ENCODE data around the gene GPC6.
"Not testable (repeated sequence)": the region's sequence is repeated elsewhere in the genome, so short reads cannot be mapped to it uniquely, and the experiment has no call there.

GPC6 gene

DNA sequence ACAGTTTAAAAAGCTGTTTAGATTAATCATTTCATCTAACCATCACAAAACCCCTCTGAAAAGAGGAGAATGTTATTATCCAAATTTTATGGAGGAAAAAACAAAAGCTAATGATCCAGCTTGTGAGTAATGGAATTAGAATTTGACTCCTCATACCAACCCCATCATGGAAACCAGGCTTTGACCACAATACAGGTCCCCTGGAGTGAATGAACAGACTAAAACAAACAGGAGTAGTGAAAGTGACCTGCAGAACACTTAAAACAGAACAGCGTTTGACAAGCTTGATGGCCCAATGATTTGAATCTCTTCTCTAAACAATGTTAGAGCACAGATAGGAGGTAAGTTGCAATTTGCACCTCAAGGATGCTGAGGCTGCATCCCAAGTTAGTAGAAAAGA lies 1022.9 kb downstream of the GPC6 start:
- no peak for DNase-seq (ENCODE audit: low spot score)

DNA sequence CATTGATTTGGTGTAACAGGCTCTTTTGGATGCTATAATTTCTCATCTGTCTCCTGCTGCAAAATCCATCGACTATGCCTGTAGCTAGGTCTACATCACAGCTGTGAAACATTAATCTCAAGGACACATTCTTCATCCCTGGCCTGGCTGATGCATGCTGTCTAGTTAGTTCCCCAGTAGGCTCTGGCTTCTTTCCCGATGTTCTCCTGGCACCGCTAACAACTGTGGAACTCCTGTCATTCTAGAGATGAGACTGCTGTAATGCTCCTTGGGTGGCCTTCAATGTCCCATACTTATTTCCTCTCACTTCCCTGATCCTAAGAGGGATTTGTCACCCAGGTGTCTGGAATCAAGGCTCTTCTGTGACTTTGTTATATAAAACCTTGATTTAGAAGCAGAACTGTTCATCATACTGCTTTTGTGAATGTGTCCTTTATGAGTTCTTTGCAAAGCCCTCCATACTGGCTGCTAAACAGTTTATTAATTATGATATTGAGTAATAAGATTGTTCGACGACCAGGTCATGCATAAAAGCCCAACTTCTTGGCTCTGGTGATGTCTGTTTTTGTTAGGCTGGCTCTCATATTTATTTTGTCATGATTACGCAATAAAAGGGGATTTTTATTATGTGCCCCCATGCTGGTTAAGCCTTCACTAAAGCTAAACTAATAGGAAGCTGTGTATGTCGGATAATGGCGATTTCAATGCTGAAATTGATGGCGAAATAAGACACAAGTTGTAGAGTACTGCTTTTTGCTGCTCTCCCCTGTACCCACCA lies 1025.4 kb downstream of the GPC6 start:
- no peak for DNase-seq (ENCODE audit: low spot score)

DNA sequence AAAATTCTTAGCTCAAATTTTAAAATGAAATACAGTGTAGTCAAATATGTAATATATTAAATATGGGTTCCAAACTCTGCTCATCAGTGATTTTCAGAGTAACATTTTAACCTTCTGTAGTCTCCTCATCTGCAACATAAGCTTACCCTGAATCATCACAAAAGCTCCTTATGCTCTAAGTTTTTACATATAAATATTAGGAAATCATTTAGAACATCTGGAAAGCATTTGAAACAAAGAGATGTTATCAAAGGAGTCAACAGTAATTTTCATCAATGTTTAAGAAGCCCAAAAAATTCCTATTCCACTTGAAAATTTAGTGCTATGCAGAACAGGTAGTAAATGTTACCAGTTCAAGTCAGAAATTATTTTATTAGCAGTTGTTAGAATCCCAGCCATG lies 1028.1 kb downstream of the GPC6 start:
- no peak for DNase-seq (ENCODE audit: low spot score)

DNA sequence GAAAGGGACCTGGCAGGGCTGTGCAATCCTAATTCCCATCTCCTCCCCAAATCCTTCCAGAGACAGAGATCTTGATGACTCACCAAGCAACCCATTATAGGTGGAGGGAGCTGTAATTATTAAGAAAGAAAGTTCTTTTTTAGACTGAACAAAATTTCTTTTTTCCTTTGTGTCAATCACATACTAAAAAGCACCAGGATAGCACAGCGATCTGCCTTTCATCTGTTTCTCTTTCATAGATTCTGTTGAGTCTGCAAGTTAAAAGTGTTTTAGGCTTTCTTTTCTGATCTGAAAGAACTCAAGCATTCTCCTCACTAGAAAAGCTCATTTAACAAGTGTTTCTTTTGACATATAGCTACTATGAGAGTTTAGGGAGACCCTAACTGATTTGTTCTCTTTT lies 1030.1 kb downstream of the GPC6 start:
- DNase-seq (ENCODE audit: low spot score), result no peak

DNA sequence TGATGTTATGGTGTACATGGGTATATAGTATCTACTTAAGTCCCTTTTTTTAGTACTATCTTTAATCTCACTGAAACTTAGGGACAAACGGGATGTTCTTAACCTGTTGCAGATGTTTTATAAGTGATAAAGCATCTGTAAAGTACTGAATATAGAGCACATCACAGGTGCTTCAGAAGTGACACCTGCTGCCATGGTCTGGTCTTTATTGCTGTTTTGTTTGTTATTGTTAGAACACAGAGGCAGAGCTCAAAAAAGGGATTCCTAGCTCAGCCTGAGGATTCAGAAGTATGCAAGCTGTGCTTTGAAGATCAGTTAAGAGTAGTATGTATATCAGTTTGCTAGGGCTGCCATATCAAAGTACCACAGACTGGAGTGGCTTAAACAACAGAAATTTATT lies 1033.4 kb downstream of the GPC6 start:
- no peak for DNase-seq (ENCODE audit: low spot score)

DNA sequence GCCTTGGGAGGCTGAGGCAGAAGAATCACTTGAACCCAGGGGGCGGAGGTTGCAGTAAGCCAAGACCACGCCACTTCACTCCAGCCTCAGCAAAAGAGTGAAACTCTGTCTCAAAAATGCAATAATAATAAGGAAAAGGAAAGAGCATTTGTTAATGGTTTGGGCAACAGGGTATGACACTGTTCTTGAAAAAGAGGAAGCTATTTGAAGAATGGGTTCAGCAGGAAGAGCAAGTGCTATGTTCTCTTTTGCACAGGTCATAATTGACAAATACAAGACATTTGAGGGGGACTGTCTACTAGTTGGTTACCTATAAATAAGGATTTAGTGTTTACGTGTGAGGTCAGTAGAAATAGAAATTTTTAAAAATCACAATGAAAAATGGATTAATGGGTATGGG lies 1034.6 kb downstream of the GPC6 start:
- no peak for DNase-seq (ENCODE audit: low spot score)

DNA sequence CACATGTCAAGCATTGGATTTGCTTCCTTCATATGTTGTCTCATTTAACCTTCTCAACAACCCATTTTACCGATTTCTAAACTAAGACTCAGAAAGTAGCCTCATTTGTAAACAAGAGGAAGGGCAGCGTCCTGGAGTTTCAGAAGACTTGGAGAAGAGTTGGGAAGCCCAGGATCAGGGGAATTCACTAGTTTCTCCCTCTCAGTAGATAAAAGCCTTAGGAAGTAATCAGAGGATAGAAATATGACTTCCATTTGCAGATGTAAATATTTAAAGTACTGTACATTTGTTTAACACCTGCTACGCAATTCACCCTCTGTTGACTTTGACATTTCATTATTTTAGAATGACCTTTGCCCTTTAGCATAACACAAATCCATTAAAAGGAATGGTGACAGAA lies 1036.4 kb downstream of the GPC6 start:
- DNase-seq (ENCODE audit: low spot score), result no peak

DNA sequence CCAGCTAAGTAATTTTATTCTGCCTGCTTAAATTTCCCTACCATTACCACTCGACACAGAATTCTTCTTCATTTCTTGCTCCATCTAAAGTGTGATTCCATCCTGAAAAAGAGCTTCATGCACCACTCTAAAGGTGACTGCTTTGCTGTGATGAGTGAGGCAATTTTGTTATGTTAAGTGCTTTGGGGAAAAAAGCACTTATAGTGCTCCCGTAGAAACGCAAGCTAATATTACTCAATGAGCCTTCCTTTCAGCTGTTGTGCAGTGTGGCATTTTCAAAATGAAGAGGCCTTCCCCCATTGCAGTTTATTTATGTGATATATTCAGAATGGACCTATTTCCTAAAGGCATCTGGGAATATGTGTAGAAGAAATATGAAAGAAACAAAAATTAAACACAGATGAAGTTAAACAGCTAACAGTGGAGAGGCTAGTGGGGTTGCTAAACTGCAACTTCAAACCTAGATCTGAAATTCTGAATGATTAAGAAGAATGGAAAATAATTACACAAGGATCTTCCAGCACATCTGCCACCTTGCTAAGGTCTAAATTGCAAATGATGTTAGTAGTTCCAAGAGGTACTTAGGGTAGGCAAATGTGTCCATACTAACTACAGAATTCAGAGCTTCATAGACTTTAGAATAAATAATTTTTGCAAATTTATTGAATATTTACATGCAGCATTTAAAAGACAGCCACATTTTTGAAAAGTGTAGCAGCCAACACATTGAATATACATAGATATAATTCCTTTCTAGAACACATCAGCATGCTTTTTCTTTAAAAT lies 1041.2 kb downstream of the GPC6 start:
- DNase-seq (ENCODE audit: low spot score), result no peak

DNA sequence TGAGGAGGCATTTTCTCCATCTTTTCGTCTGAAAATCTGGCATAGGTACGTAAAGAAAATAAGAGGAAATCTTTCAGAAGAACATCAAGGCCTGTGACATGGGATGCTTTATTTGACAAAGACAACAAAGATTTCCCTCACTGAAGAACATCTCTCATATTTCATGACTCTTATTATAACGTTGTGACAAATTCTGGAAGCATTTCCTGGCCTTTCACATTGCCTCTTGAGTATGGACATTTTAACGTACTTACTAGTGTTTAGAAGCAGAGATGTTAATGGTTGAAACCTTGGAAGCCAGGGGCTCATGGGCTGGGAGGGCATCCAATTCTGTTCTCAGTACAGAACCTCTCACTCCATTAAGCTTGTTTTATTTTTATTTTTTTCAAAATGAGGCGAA lies 1042.1 kb downstream of the GPC6 start:
- no peak for DNase-seq (ENCODE audit: low spot score)

DNA sequence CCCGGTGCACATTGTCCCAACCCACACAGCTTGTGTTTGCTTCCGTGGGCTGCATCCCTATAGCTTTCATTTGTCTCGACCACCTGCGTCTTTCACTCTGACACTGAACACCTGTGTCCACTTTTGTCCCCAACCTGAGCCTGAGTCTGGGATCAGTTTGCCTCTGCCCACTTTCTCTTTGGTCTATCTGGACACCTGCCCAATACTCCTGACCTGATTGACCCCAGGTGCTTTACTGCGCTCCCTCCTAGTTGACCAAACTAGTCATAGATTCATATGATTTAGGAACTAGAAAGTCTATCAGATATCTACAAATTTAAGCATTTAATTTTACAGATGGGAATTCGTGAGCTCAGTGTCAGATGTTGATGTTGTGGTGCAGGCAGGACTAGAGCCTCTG lies 1043.0 kb downstream of the GPC6 start:
- DNase-seq (ENCODE audit: low spot score), result no peak

DNA sequence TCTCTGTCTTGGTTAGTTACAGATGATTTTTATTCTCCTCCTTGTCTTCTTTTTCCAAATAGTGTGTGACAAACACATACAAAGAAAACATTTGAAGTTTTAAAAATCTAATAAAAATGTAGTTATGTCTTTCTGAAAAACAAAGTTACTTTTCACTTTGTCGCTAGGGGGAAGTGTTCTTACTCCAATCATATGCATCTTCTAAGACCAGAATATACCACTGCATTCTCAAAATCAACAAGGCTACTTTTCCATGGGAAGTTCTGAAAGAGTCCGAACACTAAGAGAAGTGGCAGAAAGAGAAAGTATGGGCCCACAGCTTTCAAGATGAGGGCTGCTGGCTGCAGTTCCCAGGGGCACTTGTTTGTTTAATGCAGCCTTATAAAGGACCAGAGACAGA lies 1043.9 kb downstream of the GPC6 start:
- DNase-seq (ENCODE audit: low spot score), result no peak

DNA sequence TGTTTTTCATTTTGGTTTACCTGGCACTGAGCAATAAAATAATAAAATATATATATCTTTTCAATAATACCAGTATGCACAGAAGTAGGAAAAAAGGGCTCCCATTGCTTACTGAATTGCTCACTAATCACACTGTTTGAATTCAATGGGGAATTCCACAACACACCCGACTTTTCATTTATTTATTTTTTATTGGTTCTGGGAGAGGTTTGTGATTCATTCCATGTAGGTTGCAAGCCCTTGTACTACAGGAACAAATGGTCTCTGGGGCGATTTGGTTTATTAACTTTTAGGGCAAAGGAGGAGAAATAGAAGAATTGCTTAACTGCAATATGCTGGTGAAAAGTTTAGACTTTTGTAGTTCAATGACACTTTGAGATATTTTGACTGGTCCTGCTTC lies 1045.4 kb downstream of the GPC6 start:
- no peak for DNase-seq (ENCODE audit: low spot score)

DNA sequence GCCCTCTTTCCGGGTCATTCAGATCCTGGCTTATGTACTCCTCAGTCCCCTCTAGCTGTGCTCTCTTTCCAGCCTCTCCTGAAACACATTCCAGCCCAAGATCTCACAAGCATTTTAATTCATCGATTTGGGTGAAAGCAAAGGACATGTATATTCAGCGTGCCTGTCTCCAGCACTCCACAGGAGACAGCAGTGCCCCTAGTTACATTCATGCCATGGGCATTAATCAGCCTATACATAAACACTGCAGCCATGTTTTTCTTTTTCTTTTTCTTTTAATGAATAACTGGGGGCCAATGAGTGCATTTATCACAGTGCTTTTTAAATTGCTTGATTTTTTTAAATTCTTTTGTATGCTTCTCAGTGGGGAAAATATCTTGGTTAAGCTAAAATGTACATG lies 1053.7 kb downstream of the GPC6 start:
- DNase-seq (ENCODE audit: low spot score), result no peak

DNA sequence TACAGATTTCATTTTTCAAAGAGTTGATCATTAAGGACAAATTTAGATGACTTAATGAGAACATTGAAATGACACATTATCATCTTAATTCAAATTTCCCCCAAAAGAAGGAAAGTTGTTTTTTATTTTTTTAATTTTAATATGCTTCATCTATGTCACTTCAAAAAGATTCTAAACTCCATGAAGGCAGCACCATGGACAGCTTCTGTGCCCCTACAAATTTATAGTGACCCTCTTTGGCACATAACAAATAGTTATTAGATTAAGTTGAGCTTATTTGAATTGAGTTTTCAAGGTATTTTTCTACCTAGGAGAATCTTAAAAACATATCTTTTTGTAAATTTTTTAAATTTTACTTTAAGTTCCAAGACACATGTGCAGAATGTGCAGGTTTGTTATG lies 1054.2 kb downstream of the GPC6 start:
- no peak for DNase-seq (ENCODE audit: low spot score)

DNA sequence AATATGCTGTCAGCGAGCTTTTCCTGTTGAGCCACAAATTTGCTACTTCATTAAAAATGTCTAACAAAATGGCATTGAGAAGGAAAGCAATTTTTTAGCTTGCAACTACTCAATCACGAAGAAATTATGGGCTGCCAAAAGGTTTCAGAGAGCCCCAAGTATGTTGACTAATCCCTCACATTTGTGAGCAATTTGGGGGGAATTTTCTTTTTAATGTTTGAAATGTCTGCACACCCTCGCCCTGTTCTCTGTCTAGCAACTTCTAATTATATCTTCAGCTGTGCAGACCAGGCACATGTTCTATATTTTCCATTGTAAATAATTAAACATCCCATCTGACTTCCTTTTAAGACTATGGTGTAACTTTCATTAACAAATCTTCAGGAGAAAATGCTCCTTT lies 1060.0 kb downstream of the GPC6 start:
- DNase-seq (ENCODE audit: low spot score), result no peak

DNA sequence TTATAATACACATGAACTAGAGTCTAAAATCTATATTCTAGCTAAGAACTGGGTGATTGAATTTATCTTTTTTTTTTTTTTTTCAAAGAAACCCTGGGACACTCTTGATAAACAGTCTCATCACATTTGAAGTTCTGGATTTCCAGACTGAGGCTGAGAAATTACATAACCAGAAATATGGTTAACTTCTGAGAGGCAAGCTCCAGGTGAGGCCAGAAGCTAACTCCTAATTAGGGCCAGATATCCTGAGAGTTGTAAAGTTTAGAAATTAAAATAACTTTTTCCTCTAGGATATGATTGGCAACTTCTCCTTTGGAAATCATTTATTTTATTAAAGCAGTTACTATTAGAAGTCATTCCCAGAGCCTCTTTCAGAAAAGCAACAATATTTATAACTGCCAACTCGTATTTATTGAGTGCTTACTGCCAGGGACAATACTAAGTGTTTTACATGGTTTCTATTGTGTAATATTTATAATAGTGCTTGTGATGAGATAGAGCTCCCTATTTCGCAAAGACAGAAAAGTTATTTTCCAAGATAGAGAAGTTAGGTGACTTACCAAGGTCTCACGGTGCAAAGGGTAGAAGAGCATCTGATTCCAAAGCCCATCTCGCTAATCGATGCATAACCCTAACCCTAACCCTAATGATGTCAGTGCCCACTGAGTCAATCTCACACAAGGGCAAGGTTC lies 1065.2 kb downstream of the GPC6 start:
- DNase-seq (ENCODE audit: low spot score), result no peak

DNA sequence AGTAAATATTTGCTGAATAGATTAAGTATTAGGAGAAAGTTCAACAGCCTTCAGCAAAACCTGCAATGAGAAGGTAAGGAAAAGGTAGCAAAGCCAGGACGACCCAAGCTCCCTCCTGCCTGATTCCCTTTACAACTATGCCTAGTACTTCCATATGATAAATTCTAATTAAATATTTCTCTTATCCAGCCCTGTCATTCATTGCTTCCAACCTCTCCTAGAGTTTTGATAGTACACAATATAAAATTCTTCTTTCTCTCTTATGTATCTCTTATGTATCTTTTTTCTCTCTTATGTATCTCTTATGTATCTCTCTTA lies 1065.7 kb downstream of the GPC6 start:
- no peak for DNase-seq (ENCODE audit: low spot score)

DNA sequence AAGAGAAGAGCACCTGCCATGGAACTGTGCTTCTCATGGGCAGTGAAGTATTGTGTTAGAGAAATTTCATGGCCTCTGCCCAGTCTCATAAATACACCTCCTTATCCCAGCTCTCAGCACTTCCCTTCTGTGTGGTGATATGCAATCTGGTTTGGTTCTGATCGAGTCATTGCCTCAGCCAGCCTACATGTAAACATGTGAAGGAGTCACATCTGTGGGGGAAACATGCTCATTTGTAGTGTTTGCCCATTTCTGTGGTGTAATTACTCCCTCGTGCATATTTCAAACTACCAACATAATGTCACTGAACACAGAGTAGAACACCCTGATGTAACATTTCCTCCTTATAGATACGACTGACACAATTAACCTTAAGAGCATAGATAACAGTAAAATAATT lies 1069.9 kb downstream of the GPC6 start:
- DNase-seq (ENCODE audit: low spot score), result no peak

DNA sequence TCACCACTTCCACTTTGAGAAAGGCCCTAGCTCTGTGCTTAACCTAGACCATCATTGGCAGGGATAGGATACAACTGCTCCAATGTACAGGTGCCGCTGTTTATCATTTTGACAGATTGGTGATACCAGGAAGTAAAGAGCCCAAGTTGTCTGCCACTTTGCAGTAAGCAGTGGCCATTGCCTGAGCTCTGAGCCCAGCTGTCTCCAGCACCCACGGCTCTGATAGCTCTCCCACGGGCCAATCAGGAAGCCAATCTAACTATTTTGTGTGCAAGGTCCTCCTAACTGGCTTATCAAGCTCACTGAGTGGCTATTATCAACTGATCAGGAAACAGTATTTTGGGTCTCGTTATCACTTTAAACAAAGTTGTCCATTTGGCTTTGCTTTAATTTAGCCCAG lies 1071.7 kb downstream of the GPC6 start:
- no peak for DNase-seq (ENCODE audit: low spot score)

DNA sequence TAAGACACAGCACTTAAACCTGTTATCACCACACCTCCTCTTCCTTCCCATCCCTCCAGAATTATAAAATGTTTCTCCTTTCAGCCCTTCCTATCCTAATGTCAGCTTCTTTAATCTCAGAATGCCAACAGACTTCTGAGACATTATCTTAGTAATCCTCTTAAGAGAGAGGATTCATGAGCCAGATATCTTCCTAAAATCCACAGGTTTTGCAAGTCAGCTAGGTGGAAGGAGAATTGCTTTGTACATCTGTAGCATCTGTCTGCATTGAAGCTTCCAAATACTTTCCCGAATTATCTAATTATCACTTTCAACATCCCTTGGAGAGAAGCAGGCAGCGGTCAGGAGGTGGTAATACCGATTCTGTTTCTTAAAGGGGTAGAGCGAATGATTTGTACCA lies 1073.8 kb downstream of the GPC6 start:
- no peak for DNase-seq (ENCODE audit: low spot score)

DNA sequence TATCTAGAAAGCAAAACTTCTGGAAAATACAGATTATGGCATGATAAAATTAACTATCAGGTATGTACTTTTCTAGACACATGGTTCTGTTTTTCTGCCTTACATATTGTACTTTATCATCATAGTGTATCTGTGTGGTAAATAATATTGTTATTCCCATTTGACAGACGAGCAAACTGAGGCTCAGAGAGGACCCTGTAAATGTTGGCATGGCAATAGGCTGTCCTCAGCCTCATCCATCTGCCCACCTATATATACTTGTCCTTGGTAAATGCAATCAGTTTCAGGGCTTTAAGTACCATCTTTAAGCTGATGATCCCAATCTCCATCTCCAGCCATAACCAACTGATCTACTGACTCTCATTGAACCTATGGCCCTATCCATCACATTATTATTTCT lies 1074.9 kb downstream of the GPC6 start:
- DNase-seq (ENCODE audit: low spot score), result no peak

DNA sequence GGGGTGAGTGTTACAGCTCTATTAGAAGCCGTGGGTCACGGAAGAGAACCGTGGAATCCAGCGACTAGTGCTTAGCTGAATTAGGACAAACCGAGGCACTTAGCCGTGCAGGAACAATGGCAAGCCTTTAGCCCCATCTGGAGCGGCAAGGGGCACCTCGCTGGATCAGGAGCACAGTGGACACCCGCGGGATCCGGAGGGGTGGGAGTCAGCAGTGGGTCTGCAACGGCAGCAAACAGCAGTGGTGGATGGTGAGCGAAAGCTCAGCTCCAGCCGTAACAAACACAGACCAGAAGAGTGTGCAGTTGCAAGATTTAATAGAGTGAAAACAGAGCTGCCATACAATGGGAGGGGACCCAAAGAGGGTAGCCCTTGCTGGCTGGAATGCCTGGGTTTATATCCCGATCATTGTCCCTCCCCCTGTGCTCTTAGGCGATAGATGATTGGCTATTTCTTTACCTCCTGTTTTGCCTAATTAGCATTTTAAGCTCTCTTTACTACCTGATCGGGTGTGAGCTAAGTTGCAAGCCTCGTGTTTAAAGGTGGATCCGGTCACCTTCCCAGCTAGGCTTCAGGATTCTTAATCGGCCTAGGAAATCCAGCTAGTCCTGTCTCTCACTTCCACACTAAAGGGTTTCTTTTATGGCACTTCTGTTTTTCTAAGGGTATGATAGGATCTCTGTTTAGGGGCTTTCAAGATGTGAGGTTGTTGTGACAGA lies 1076.4 kb downstream of the GPC6 start:
- DNase-seq (ENCODE audit: low spot score), result not testable (repeated sequence)

All from left forelimb (tissue), 1 donor.